ENCODE data around the gene PTPRT. TPM values are rescaled to one million over a fixed set of nuclear protein-coding genes. Genes with fewer than 3 reads are reported as not detected.

PTPRT gene
- total RNA-seq, 1 experiment from 2014 or later: not detected

GRCh38 chr20:42958367-42959069, 231.2 kb downstream of the PTPRT start:
- H3K4me1 ChIP-seq (ENCODE audit: control insufficient read depth in 1 of 2, insufficient read depth in 2 of 2, low read length in 2 of 2): no peaks in the 10 kb centered on the region
- no peak overlapping the region for H3K9ac ChIP-seq (ENCODE audit: low read length)
- no peaks in the 10 kb centered on the region for H3K79me2 ChIP-seq (ENCODE audit: insufficient read depth, low read length)
- no TSS peak for BruUV-seq (replicated peaks)
- no peak for TF ChIP-seq POLR2A (IDR thresholded peaks at IDR 0.05; ENCODE audit: borderline replicate concordance, extremely low read depth, insufficient read depth, insufficient read length)
- TF ChIP-seq CTCF (IDR thresholded peaks at IDR 0.05 in 2 of 3, conservative IDR thresholded peaks at IDR 0.05 in 1 of 3; ENCODE audit: borderline replicate concordance in 1 of 3, insufficient read depth in 1 of 3, low read depth in 2 of 3, low read length in 2 of 3): no peak
- no peak for TF ChIP-seq EGR1 (IDR thresholded peaks at IDR 0.05; ENCODE audit: low read depth)
- no peak for TF ChIP-seq YY1 (IDR thresholded peaks at IDR 0.05; ENCODE audit: extremely low read depth, insufficient replicate concordance, low read depth, low read length)
- TF ChIP-seq REST (IDR thresholded peaks at IDR 0.05; ENCODE audit: low read depth): no peak
- H3K4me2 ChIP-seq (ENCODE audit: low read length): no peak overlapping the region
- no peaks in the 10 kb centered on the region for H3K9me2 ChIP-seq (ENCODE audit: insufficient read depth)
- RAD21 ChIA-PET (ENCODE audit: low non-redundant PET in 1 of 2, low total read pairs in 2 of 2, uncharacterized antibody in 2 of 2, unreplicated experiment in 2 of 2): no interaction called here
- intact Hi-C loops (cut with micrococcal nuclease): no loop called here
- H3K27ac ChIP-seq (ENCODE audit: low read depth, low read length): no peak overlapping the region
- CTCF ChIA-PET: no interaction called here
- no peaks in the 10 kb centered on the region for H3K36me3 ChIP-seq (ENCODE audit: control insufficient read depth in 1 of 2, insufficient read depth in 2 of 2, low read length in 2 of 2)
- no peak for DNase-seq (ENCODE audit: low read depth, low spot score)
- H2AFZ ChIP-seq (ENCODE audit: low read depth, low read length, poor library complexity, severe bottlenecking): no peak overlapping the region
- H4K20me1 ChIP-seq (ENCODE audit: insufficient read depth): no peaks in the 10 kb centered on the region
- no peaks in the 10 kb centered on the region for H3K27me3 ChIP-seq (ENCODE audit: insufficient read depth, low read length)
- H3K4me3 ChIP-seq (replicated peaks in 1 of 2; ENCODE audit: low read depth in 1 of 2, low read length in 2 of 2): no peak overlapping the region
- ATAC-seq: no peak
- no peaks in the 10 kb centered on the region; a peak in 2 of 4 replicates for H3K9me3 ChIP-seq (ENCODE audit: control insufficient read depth in 1 of 2, insufficient read depth in 1 of 2, low read depth in 1 of 2, low read length in 2 of 2)
- POLR2A ChIA-PET: no interaction called here

Data from HCT116 (cell line).